ENCODE data around the gene ZSWIM9. TPM values are rescaled to one million over a fixed set of nuclear protein-coding genes. Genes with fewer than 3 reads are reported as not detected.
"Not testable (repeated sequence)": the region's sequence is repeated elsewhere in the genome, so short reads cannot be mapped to it uniquely, and the experiment has no call there.

ZSWIM9 gene
- total RNA-seq, 1 donor from 2014 or later: 1.6 TPM

DNA sequence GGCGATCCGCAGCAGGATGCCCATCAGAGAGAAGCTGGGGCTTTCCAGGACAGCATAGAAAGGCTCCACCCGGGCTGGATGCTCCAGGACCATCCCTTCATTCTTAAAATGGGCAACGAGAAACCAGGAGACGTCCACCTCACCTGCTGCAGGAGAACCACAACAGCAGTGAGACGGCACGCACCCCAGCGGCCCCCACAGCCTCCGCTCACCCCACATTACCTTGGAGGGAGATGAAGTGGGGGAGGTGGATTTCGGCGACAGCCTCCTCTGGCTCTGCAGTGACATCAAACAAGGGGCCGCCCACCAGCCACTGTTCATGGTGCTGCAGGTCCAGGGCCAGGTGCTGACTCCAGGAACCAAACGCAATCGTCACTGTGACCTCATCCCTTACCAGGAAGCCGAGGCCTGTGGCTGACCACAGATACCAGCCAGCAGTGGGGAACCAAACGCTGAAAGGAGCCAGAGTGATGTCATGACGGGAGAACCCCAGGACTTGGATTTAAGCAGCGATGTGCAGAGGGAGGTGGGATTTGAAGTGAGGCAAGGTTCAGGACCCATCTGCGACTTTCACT, 60.2 kb downstream of the ZSWIM9 start:
- no peak for DNase-seq (ENCODE audit: low read depth)

DNA sequence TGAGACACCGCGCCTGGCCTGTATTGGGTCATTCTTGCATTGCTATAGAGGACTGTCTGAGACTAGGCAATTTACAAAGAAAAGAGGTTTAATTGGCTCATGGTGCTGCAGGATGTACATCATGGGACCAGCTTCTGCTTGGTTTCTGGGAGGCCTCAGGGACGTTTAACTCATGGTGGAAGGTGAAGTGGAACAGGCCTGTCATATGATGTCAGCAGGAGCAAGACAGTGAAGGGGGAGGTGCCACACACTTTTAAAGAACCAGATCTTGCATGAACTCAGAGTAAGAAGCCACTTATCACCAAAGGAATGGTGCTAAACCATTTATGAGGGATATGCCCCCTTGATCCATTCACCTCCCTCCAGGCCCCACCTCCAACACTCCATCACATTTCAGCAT, 66.6 kb downstream of the ZSWIM9 start:
- no peak overlapping the region for H3K4me3 ChIP-seq (ENCODE audit: low read depth, low read length)
- TF ChIP-seq, protein P1, sequence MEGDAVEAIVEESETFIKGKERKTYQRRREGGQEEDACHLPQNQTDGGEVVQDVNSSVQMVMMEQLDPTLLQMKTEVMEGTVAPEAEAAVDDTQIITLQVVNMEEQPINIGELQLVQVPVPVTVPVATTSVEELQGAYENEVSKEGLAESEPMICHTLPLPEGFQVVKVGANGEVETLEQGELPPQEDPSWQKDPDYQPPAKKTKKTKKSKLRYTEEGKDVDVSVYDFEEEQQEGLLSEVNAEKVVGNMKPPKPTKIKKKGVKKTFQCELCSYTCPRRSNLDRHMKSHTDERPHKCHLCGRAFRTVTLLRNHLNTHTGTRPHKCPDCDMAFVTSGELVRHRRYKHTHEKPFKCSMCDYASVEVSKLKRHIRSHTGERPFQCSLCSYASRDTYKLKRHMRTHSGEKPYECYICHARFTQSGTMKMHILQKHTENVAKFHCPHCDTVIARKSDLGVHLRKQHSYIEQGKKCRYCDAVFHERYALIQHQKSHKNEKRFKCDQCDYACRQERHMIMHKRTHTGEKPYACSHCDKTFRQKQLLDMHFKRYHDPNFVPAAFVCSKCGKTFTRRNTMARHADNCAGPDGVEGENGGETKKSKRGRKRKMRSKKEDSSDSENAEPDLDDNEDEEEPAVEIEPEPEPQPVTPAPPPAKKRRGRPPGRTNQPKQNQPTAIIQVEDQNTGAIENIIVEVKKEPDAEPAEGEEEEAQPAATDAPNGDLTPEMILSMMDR (IDR thresholded peaks at IDR 0.05; ENCODE audit: insufficient read depth, low read length, poor library complexity, severe bottlenecking): no peak
- H3K27me3 ChIP-seq (ENCODE audit: control insufficient read depth, insufficient read depth, low read length): no peaks in the 10 kb centered on the region
- peaks cover 1% of the 10 kb centered on the region for H3K36me3 ChIP-seq (ENCODE audit: control insufficient read depth, insufficient read depth, low read length)
- DNase-seq (ENCODE audit: low read depth): no peak

More for the DNA sequence above, 60.2 kb downstream of the ZSWIM9 start:
- TF ChIP-seq, protein P1 (IDR thresholded peaks at IDR 0.05; ENCODE audit: insufficient read depth, low read length, poor library complexity, severe bottlenecking): no peak
- Histone ChIP-seq H3K27me3 (ENCODE audit: control insufficient read depth, insufficient read depth, low read length) (no peaks in the 10 kb centered on the region), H3K4me3 (ENCODE audit: low read depth, low read length) (no peak overlapping the region), H3K36me3 (ENCODE audit: control insufficient read depth, insufficient read depth, low read length) (peaks cover 1% of the 10 kb centered on the region)

DNA sequence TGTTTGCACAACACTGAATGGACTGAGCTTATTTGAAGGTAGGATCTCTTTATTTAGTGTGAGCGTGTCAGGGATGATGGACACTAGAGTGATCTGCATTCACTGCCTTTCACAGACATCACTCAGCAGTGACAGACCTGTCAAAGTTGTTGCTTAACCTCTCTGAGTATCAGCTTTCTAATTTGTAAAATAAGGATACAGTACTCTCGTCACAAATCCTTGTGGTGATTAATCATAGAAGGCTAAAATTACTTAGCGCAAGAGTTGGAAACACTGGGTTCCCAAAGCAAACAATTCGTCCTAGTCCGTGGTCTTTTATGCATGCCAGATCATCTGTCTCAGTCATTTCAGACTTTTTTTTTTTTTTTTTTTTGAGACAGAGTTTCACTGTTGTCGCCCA, 68.6 kb downstream of the ZSWIM9 start:
- H3K4me3 ChIP-seq (ENCODE audit: low read depth, low read length): no peak overlapping the region
- TF ChIP-seq, protein P1 (IDR thresholded peaks at IDR 0.05; ENCODE audit: insufficient read depth, low read length, poor library complexity, severe bottlenecking): no peak
- no peak for DNase-seq (ENCODE audit: low read depth)
- peaks cover 1% of the 10 kb centered on the region for H3K36me3 ChIP-seq (ENCODE audit: control insufficient read depth, insufficient read depth, low read length)
- no peaks in the 10 kb centered on the region for H3K27me3 ChIP-seq (ENCODE audit: control insufficient read depth, insufficient read depth, low read length)

DNA sequence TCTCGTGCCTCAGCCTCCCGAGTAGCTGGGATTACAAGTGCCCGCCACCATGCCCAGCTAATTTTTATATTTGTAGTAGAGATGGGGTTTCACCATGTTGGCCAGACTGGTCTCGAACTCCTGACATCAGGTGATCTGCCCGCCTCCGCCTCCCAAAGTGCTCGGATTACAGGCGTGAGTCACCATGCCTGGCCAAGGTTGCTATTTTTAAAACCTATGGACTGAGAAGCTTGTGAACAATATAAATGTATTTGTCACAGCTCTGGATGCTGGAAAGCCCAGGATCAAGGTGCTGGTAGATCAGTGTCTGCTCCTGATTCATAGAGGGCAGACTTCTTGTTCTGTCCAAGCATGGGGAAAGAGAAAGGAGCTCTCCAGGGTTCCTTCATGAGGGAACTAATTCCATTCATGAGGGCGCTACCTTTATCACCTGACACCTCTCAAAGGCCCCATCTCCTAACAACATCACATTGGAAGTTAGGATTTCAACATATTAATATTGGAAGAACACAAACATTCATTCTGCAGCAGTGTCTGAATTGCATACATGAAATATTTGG, 69.2 kb downstream of the ZSWIM9 start:
- Histone ChIP-seq H3K36me3 (ENCODE audit: control insufficient read depth, insufficient read depth, low read length) (peaks cover 1% of the 10 kb centered on the region), H3K27me3 (ENCODE audit: control insufficient read depth, insufficient read depth, low read length) (no peaks in the 10 kb centered on the region), H3K4me3 (ENCODE audit: low read depth, low read length) (no peak overlapping the region)
- DNase-seq (ENCODE audit: low read depth): no peak
- TF ChIP-seq, protein P1 (IDR thresholded peaks at IDR 0.05; ENCODE audit: insufficient read depth, low read length, poor library complexity, severe bottlenecking): no peak

DNA sequence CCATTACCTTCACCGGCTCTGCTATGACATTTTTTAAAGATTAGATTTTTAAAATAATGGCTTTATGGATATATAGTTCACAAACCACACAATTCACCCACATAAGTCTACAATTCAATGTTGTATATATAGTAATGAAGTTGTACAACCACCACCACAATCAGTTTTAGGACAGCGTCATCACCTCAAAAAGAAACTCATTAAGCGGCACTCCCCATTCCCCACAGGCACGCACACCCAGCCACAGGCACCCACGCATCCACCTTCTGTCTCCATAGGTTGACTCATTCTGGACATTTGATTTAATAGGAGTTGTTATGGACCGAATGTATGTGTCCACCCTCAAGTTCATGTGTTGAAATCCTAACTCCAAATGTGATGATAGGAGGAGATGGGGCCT, 71.3 kb downstream of the ZSWIM9 start:
- H3K27me3 ChIP-seq (ENCODE audit: control insufficient read depth, insufficient read depth, low read length); H3K36me3 ChIP-seq (ENCODE audit: control insufficient read depth, insufficient read depth, low read length); H3K4me3 ChIP-seq (ENCODE audit: low read depth, low read length); DNase-seq (ENCODE audit: low read depth): not testable (repeated sequence)

DNA sequence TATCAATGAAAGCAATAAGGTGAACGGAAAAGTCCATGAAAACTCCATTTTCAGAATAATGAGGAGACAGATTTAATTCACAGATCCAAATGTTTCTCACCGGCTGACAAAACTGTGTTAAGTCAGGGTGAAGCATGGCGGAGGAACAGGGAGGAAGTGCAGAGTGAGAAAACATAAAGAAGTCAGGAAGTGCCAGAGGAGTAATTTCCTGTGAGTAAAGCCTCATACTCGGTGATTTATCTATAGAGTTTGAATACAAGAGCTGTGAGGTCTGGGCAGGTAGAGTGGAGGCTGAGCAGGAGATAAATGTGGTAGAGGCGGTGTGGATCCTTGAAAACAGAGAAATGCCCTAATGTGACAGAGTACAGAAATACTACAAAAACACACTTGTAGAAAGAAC, 73.8 kb downstream of the ZSWIM9 start:
- TF ChIP-seq, protein P1 (IDR thresholded peaks at IDR 0.05; ENCODE audit: insufficient read depth, low read length, poor library complexity, severe bottlenecking): no peak
- Histone ChIP-seq H3K4me3 (ENCODE audit: low read depth, low read length) (no peak overlapping the region), H3K36me3 (ENCODE audit: control insufficient read depth, insufficient read depth, low read length) (peaks cover 1% of the 10 kb centered on the region), H3K27me3 (ENCODE audit: control insufficient read depth, insufficient read depth, low read length) (no peaks in the 10 kb centered on the region)
- no peak for DNase-seq (ENCODE audit: low read depth)
